Activated naive CD8-positive, alpha-beta T cell treated with anti-CD3 and anti-CD28 coated beads, Interleukin-2, amount 50 U/mL, for 16 hours (primary cell): ENCODE measurements around the gene CDKAL1.

Experiments
- DNase-seq: peaks from one replicate; pipeline ENCODE4 v3.0.0-alpha.2; 2020; ENCODE audit warnings: low read depth, low spot score

Gene CDKAL1

DNA sequence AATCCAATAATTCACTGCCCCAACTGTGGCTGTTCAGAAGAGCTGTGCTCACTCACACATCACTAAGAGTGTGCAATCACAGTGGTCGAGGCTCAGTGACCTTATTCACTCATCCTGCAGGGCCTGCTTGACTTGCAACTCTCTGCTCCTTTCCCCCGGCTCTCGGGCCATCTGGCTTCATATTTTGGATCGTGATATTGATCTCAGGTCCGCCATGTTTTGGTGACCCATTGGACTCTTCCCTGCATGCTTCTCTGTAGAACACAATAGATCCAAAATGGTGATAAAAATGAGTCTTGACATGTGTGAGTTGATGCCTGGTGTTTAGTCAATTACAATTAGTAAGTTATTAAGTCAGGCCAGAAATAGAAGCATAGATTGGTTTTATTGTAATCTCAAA is 745.4 kb downstream of the CDKAL1 start:
- no peak for DNase-seq

DNA sequence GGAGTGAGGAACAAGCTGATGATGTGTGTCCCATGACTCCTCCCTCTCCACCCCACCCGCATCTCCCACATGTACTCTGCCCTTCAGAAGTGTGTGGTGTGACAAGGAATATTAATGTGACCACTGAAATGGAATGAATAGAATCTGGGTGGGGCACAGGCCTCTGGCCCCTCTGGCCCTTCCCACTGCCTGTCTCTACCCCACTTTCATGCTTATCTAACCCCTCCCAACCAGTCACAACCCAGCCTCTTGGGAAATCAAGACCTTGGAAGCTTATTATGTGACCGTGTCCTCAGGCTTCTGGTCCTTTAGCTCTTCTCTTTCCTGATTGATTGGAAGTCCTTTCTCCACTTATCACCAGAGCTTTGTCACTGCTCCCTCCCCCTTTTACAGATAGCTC is 747.1 kb downstream of the CDKAL1 start:
- DNase-seq, result no peak
